ENCODE measurements around the gene CSTPP1. TPM values are rescaled to one million over a fixed set of nuclear protein-coding genes. Genes with fewer than 3 reads are reported as not detected.

The CSTPP1 gene
- polyA plus RNA-seq, 1 donor (not counting 4 experiments of a cell fraction or from before 2014, with no cell fraction given), result 20.0 TPM

DNA sequence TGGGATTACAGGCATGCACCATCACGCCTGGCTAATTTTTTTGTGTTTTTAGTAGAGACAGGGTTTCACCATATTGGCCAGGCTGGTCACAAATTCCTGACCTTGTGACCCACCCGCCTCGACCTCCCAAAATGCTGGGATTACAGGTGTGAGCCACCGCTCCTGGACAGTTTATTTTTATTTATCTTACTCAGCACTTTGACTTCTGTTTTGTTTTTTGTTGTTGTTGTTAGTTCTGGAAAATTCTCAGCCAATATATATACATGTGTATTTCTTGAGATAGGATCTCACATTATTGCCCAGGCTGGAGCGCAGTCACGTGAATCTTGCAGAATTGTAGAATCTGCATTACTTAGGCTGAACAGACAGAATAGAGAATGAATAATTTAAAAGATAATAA, 107.6 kb downstream of the CSTPP1 start:
- H2AFZ ChIP-seq (ENCODE audit: control insufficient read depth, low read length), result no peak overlapping the region
- no peak for TF ChIP-seq EZH2 (IDR thresholded peaks at IDR 0.05; ENCODE audit: low read length)
- TF ChIP-seq, protein P1, sequence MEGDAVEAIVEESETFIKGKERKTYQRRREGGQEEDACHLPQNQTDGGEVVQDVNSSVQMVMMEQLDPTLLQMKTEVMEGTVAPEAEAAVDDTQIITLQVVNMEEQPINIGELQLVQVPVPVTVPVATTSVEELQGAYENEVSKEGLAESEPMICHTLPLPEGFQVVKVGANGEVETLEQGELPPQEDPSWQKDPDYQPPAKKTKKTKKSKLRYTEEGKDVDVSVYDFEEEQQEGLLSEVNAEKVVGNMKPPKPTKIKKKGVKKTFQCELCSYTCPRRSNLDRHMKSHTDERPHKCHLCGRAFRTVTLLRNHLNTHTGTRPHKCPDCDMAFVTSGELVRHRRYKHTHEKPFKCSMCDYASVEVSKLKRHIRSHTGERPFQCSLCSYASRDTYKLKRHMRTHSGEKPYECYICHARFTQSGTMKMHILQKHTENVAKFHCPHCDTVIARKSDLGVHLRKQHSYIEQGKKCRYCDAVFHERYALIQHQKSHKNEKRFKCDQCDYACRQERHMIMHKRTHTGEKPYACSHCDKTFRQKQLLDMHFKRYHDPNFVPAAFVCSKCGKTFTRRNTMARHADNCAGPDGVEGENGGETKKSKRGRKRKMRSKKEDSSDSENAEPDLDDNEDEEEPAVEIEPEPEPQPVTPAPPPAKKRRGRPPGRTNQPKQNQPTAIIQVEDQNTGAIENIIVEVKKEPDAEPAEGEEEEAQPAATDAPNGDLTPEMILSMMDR (optimal IDR thresholded peaks at IDR 0.05 in 1 of 3, IDR thresholded peaks at IDR 0.05 in 1 of 3, conservative IDR thresholded peaks at IDR 0.05 in 1 of 3; ENCODE audit: extremely low read depth in 1 of 3, insufficient read depth in 2 of 3, low read length in 3 of 3), result no peak
- no peak overlapping the region for H3K9ac ChIP-seq (ENCODE audit: control insufficient read depth, extremely low read depth, insufficient read depth, low read length)
- H3K9me3 ChIP-seq (ENCODE audit: control insufficient read depth, low read depth, low read length), result no peaks in the 10 kb centered on the region
- H3K27ac ChIP-seq (ENCODE audit: control insufficient read depth, insufficient read depth, low read length), result no peak overlapping the region
- FAIRE-seq (no peak), DNase-seq (ENCODE audit: low read depth, low spot score) (no peak)
- H3K27me3 ChIP-seq (ENCODE audit: control insufficient read depth, extremely low read depth, insufficient read depth, low read length), result no peaks in the 10 kb centered on the region
- H3K4me2 ChIP-seq (ENCODE audit: control insufficient read depth, extremely low read depth, insufficient read depth, low read depth, low read length), result no peak overlapping the region
- no peaks in the 10 kb centered on the region for H3K4me1 ChIP-seq (ENCODE audit: control insufficient read depth, extremely low read depth, insufficient read depth, low read length)
- H4K20me1 ChIP-seq (ENCODE audit: control insufficient read depth, extremely low read depth, insufficient read depth, low read length), result no peaks in the 10 kb centered on the region
- H3K4me3 ChIP-seq (ENCODE audit: control insufficient read depth in 2 of 3, extremely low read depth in 1 of 3, insufficient read depth in 2 of 3, low read depth in 1 of 3, low read length in 3 of 3), result no peak overlapping the region
- H3K79me2 ChIP-seq (ENCODE audit: control insufficient read depth, insufficient read depth, low read length), result no peaks in the 10 kb centered on the region
- dilution Hi-C loops (cut with MboI; ENCODE audit: extremely low pct_ligation_motif_present, low sequenced_read_pairs), result no loop called here
- no peaks in the 10 kb centered on the region for H3K9me1 ChIP-seq (ENCODE audit: control insufficient read depth, extremely low read depth, insufficient read depth, low read length)
- H3K36me3 ChIP-seq (ENCODE audit: control insufficient read depth in 2 of 2, extremely low read depth in 1 of 2, insufficient read depth in 2 of 2, low read length in 2 of 2), result no peaks in the 10 kb centered on the region

DNA sequence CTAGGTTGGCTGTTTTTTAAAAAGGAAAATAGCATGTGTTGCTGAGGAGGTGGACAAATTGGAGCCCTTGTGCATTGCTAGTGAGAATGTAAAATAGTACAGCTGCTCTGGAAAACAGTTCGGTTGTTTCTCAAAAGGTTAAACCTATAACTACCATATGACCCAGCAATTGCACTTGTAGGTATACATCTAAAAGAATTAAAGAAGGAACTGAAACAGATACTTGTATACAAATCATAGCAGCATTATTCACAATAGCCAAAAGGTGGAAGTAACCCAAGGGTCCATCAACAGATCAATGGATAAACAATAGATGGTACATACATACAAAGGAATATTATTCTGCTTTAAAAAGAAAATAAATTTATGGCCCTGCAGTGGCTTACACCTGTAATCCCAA, 111.4 kb downstream of the CSTPP1 start:
- dilution Hi-C loops (cut with MboI; ENCODE audit: extremely low pct_ligation_motif_present, low sequenced_read_pairs), result no loop called here
- Histone ChIP-seq H3K27ac (ENCODE audit: control insufficient read depth, insufficient read depth, low read length) (no peak overlapping the region), H3K4me3 (ENCODE audit: control insufficient read depth in 2 of 3, extremely low read depth in 1 of 3, insufficient read depth in 2 of 3, low read depth in 1 of 3, low read length in 3 of 3) (no peak overlapping the region), H3K9ac (ENCODE audit: control insufficient read depth, extremely low read depth, insufficient read depth, low read length) (no peak overlapping the region), H3K9me1 (ENCODE audit: control insufficient read depth, extremely low read depth, insufficient read depth, low read length) (no peaks in the 10 kb centered on the region), H3K9me3 (ENCODE audit: control insufficient read depth, low read depth, low read length) (no peaks in the 10 kb centered on the region), H4K20me1 (ENCODE audit: control insufficient read depth, extremely low read depth, insufficient read depth, low read length) (no peaks in the 10 kb centered on the region), H3K36me3 (ENCODE audit: control insufficient read depth in 2 of 2, extremely low read depth in 1 of 2, insufficient read depth in 2 of 2, low read length in 2 of 2) (no peaks in the 10 kb centered on the region), H3K27me3 (ENCODE audit: control insufficient read depth, extremely low read depth, insufficient read depth, low read length) (no peaks in the 10 kb centered on the region), H3K79me2 (ENCODE audit: control insufficient read depth, insufficient read depth, low read length) (no peaks in the 10 kb centered on the region), H3K4me1 (ENCODE audit: control insufficient read depth, extremely low read depth, insufficient read depth, low read length) (no peaks in the 10 kb centered on the region), H3K4me2 (ENCODE audit: control insufficient read depth, extremely low read depth, insufficient read depth, low read depth, low read length) (no peak overlapping the region), H2AFZ (ENCODE audit: control insufficient read depth, low read length) (no peak overlapping the region)
- no peak for TF ChIP-seq EZH2 (IDR thresholded peaks at IDR 0.05; ENCODE audit: low read length)
- FAIRE-seq, result no peak
- DNase-seq (ENCODE audit: low read depth, low spot score), result no peak

DNA sequence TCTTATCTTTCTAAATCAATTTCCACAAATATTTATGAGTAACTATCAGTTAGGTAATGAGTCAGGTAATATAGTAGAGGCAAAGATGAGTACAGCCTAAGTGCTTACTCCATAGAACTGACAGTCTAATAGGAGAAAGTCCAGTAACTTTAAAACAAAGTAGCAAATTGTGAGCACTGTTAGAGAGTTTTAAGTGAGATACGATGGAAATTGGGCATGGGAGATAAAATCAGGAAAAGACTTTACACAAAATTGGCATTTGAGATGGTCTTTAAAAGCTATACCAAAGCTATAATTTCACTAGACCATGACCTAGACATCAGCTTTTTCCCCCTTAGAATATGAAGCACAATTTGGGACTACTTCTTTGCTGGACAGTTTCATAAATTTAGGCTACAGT, 113.7 kb downstream of the CSTPP1 start:
- Histone ChIP-seq H3K27ac (ENCODE audit: control insufficient read depth, insufficient read depth, low read length) (no peak overlapping the region), H3K9ac (ENCODE audit: control insufficient read depth, extremely low read depth, insufficient read depth, low read length) (no peak overlapping the region), H4K20me1 (ENCODE audit: control insufficient read depth, extremely low read depth, insufficient read depth, low read length) (no peaks in the 10 kb centered on the region), H3K27me3 (ENCODE audit: control insufficient read depth, extremely low read depth, insufficient read depth, low read length) (no peaks in the 10 kb centered on the region), H3K36me3 (ENCODE audit: control insufficient read depth in 2 of 2, extremely low read depth in 1 of 2, insufficient read depth in 2 of 2, low read length in 2 of 2) (no peaks in the 10 kb centered on the region), H2AFZ (ENCODE audit: control insufficient read depth, low read length) (no peak overlapping the region), H3K9me3 (ENCODE audit: control insufficient read depth, low read depth, low read length) (no peaks in the 10 kb centered on the region), H3K4me3 (ENCODE audit: control insufficient read depth in 2 of 3, extremely low read depth in 1 of 3, insufficient read depth in 2 of 3, low read depth in 1 of 3, low read length in 3 of 3) (no peak overlapping the region), H3K9me1 (ENCODE audit: control insufficient read depth, extremely low read depth, insufficient read depth, low read length) (no peaks in the 10 kb centered on the region), H3K4me2 (ENCODE audit: control insufficient read depth, extremely low read depth, insufficient read depth, low read depth, low read length) (no peak overlapping the region), H3K4me1 (ENCODE audit: control insufficient read depth, extremely low read depth, insufficient read depth, low read length) (no peaks in the 10 kb centered on the region), H3K79me2 (ENCODE audit: control insufficient read depth, insufficient read depth, low read length) (no peaks in the 10 kb centered on the region)
- dilution Hi-C loops (cut with MboI; ENCODE audit: extremely low pct_ligation_motif_present, low sequenced_read_pairs), result no loop called here
- DNase-seq (ENCODE audit: low read depth, low spot score), result no peak
- FAIRE-seq, result no peak
- TF ChIP-seq, protein P1 (optimal IDR thresholded peaks at IDR 0.05 in 1 of 3, IDR thresholded peaks at IDR 0.05 in 1 of 3, conservative IDR thresholded peaks at IDR 0.05 in 1 of 3; ENCODE audit: extremely low read depth in 1 of 3, insufficient read depth in 2 of 3, low read length in 3 of 3), result no peak
- no peak for TF ChIP-seq EZH2 (IDR thresholded peaks at IDR 0.05; ENCODE audit: low read length)
